ENCODE results near the gene KHDC1L. TPM values are rescaled to one million over a fixed set of nuclear protein-coding genes. Genes with fewer than 3 reads are reported as not detected.
"Not testable (repeated sequence)": the region's sequence is repeated elsewhere in the genome, so short reads cannot be mapped to it uniquely, and the experiment has no call there.

Gene KHDC1L, protein sequence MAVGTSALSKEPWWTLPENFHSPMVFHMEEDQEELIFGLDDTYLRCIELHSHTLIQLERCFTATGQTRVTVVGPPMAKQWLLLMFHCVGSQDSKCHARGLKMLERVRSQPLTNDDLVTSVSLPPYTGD
- 1.9 and 2.1 TPM in 2 replicates for total RNA-seq (ENCODE audit: low replicate concordance)

GRCh38 chr6:73225396-73225795, at the start of gene KHDC1L:
TSS of gene KHDC1L (minus strand) at chr6:73225496. CDS start at chr6:73225408, 88 bp downstream.
- TF ChIP-seq EZH2phosphoT487 (IDR thresholded peaks at IDR 0.05): no peak
- TF ChIP-seq CTCF (IDR thresholded peaks at IDR 0.05): no peak
- TF ChIP-seq EZH2 (IDR thresholded peaks at IDR 0.05): no peak
- DNase-seq (ENCODE audit: low spot score): no peak
- Histone ChIP-seq H3K9ac (no peak within 1 kb of the TSS), H4K20me1 (ENCODE audit: low read depth) (no peaks in the 10 kb centered on the region), H3K4me3 (no peak within 1 kb of the TSS), H3F3A (ENCODE audit: low read depth) (no peaks in the 10 kb centered on the region), H3K4me2 (no peak within 1 kb of the TSS), H3K79me2 (ENCODE audit: low read depth) (no peaks in the 10 kb centered on the region), H3K4me1 (no peaks in the 10 kb centered on the region), H3K36me3 (no peaks in the 10 kb centered on the region), H3K9me3 (ENCODE audit: low read depth) (no peaks in the 10 kb centered on the region), H3K27me3 (no peaks in the 10 kb centered on the region), H3K27ac (no peak within 1 kb of the TSS), H2AFZ (replicated peaks) (no peak within 1 kb of the TSS)
- H3K4me1 Mint-ChIP-seq: no peaks in the 10 kb centered on the region
- no peak within 1 kb of the TSS for H3K4me3 Mint-ChIP-seq
- no peak within 1 kb of the TSS for H3K27ac Mint-ChIP-seq
- no peaks in the 10 kb centered on the region for H3K36me3 Mint-ChIP-seq
- peaks cover 8% of the 10 kb centered on the region for H3K27me3 Mint-ChIP-seq (ENCODE audit: insufficient read depth, low read depth)
- H3K9me3 Mint-ChIP-seq: peaks cover 5% of the 10 kb centered on the region

- not testable (repeated sequence) for H3K9me3 Mint-ChIP-seq; H3K4me2 ChIP-seq; H3K27me3 ChIP-seq; H3K27me3 Mint-ChIP-seq (ENCODE audit: insufficient read depth, low read depth); H3K9me3 ChIP-seq (ENCODE audit: low read depth); H3K4me1 ChIP-seq; H4K20me1 ChIP-seq (ENCODE audit: low read depth); H3K4me3 ChIP-seq; H3F3A ChIP-seq (ENCODE audit: low read depth); H3K4me1 Mint-ChIP-seq; H3K36me3 ChIP-seq; H3K9ac ChIP-seq; H3K27ac ChIP-seq; H3K4me3 Mint-ChIP-seq; H3K79me2 ChIP-seq (ENCODE audit: low read depth); DNase-seq (ENCODE audit: low spot score); H3K27ac Mint-ChIP-seq; H2AFZ ChIP-seq (replicated peaks)
- peaks cover 19% of the 10 kb centered on the region for H3K36me3 Mint-ChIP-seq
Observed at GRCh38 chr6:73269296-73269695, 44.0 kb upstream of the KHDC1L start.

DNA sequence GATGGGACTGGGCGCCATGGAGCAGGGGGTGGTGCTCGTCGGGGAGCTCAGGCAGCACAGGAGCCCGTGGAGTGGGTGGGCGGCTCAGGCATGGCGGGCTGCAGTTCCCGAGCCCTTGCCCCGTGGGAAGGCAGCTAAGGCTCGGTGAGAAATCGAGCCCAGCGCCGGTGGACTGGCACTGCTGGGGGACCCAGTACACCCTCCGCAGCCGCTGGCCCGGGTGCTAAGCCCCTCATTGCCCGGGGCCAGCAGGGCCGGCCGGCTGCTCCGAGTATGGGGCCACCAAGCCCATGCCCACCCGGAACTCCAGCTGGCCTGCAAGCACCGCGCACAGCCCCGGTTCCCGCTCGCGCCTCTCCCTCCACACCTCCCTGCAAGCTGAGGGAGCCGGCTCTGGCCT, 43.6 kb upstream of the KHDC1L start:
- H3K4me3 Mint-ChIP-seq; H3K9me3 Mint-ChIP-seq; H3K4me3 ChIP-seq; H3K9ac ChIP-seq; H4K20me1 ChIP-seq (ENCODE audit: low read depth); H3K36me3 ChIP-seq; H2AFZ ChIP-seq (replicated peaks); H3K4me1 ChIP-seq; H3K79me2 ChIP-seq (ENCODE audit: low read depth); H3K27ac Mint-ChIP-seq; DNase-seq (ENCODE audit: low spot score); H3K27ac ChIP-seq; H3K27me3 Mint-ChIP-seq (ENCODE audit: insufficient read depth, low read depth); H3K4me2 ChIP-seq; H3K9me3 ChIP-seq (ENCODE audit: low read depth); H3K27me3 ChIP-seq; H3F3A ChIP-seq (ENCODE audit: low read depth); H3K4me1 Mint-ChIP-seq: not testable (repeated sequence)
- peaks cover 21% of the 10 kb centered on the region for H3K36me3 Mint-ChIP-seq

DNA sequence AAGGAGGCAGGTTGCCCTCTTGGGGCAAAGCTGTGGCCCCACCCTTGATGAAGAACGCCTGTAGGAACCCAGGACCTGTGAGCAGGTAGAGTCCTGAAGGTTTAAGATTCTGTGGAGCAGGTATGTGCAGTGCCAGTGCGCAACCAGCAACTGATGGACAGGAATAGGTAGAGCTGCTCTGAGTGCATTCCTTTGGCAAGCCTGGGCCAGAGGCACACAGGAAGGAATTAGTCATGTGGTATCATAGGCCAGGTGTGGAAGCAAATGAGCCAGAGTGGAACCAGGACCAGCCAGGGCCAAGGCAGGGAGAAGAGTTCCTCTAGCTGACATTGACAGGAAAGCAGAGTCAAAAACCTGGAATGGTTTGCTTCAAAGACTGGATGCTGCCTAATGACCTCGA, 39.1 kb upstream of the KHDC1L start:
- no peak overlapping the region for H3K27ac Mint-ChIP-seq
- no peak overlapping the region for H3K27ac ChIP-seq
- no peaks in the 10 kb centered on the region for H3K9me3 Mint-ChIP-seq
- peaks cover 19% of the 10 kb centered on the region for H3K4me1 ChIP-seq
- H3K4me2 ChIP-seq: no peak overlapping the region
- H3K79me2 ChIP-seq (ENCODE audit: low read depth): peaks cover 13% of the 10 kb centered on the region
- TF ChIP-seq CTCF (IDR thresholded peaks at IDR 0.05): no peak
- no peak for TF ChIP-seq EZH2 (IDR thresholded peaks at IDR 0.05)
- TF ChIP-seq EZH2phosphoT487 (IDR thresholded peaks at IDR 0.05): no peak
- peaks cover 4% of the 10 kb centered on the region for H3K27me3 Mint-ChIP-seq (ENCODE audit: insufficient read depth, low read depth)
- no peak overlapping the region for H2AFZ ChIP-seq (replicated peaks)
- no peaks in the 10 kb centered on the region for H3K9me3 ChIP-seq (ENCODE audit: low read depth)
- H3F3A ChIP-seq (ENCODE audit: low read depth): peaks cover 4% of the 10 kb centered on the region
- H3K4me1 Mint-ChIP-seq: peaks cover 13% of the 10 kb centered on the region
- no peak overlapping the region for H3K9ac ChIP-seq
- no peak overlapping the region for H3K4me3 ChIP-seq
- H3K4me3 Mint-ChIP-seq: peak overlapping the region; percentile 11
- no peaks in the 10 kb centered on the region for H4K20me1 ChIP-seq (ENCODE audit: low read depth)
- H3K36me3 Mint-ChIP-seq: peaks cover 23% of the 10 kb centered on the region
- H3K27me3 ChIP-seq: no peaks in the 10 kb centered on the region
- DNase-seq (ENCODE audit: low spot score): no peak
- no peaks in the 10 kb centered on the region for H3K36me3 ChIP-seq
